Measurements from ENCODE around the gene ABCA1.
"Not testable (repeated sequence)": the region's sequence is repeated elsewhere in the genome, so short reads cannot be mapped to it uniquely, and the experiment has no call there.

Gene ABCA1

GRCh38 chr9:104872656-104873488 lies 55.1 kb downstream of the ABCA1 start:
- DNase-seq (ENCODE audit: low read depth in 3 of 3), result no peak

GRCh38 chr9:104871961-104872527 lies 55.9 kb downstream of the ABCA1 start:
- no peak for DNase-seq (ENCODE audit: low read depth in 3 of 3)

- no peak for DNase-seq (ENCODE audit: low read depth in 3 of 3)
These were observed 58.1 kb downstream of the ABCA1 start for GRCh38 chr9:104869811-104870210.

GRCh38 chr9:104868687-104869404 lies 59.1 kb downstream of the ABCA1 start:
- no peak for DNase-seq (ENCODE audit: low read depth in 3 of 3)

GRCh38 chr9:104868303-104868686 lies 59.7 kb downstream of the ABCA1 start:
- no peak for DNase-seq (ENCODE audit: low read depth in 3 of 3)

GRCh38 chr9:104866191-104866590 lies 61.8 kb downstream of the ABCA1 start:
- no peak for DNase-seq (ENCODE audit: low read depth in 3 of 3)

GRCh38 chr9:104864675-104865104 lies 63.3 kb downstream of the ABCA1 start:
- DNase-seq (ENCODE audit: low read depth in 3 of 3), result no peak

GRCh38 chr9:104863180-104863883 lies 64.6 kb downstream of the ABCA1 start:
- DNase-seq (ENCODE audit: low read depth in 3 of 3), result peak in 2 of 3 experiments; percentile 3 to 30

- no peak for DNase-seq (ENCODE audit: low read depth in 3 of 3)
These were observed 66.6 kb downstream of the ABCA1 start for GRCh38 chr9:104861397-104861796.

- no peak for DNase-seq (ENCODE audit: low read depth in 3 of 3)
These were observed 67.7 kb downstream of the ABCA1 start for GRCh38 chr9:104860263-104860662.

GRCh38 chr9:104858846-104859245 lies 69.1 kb downstream of the ABCA1 start:
- no peak for DNase-seq (ENCODE audit: low read depth in 3 of 3)

- DNase-seq (ENCODE audit: low read depth in 3 of 3), result no peak
These were observed 69.7 kb downstream of the ABCA1 start for GRCh38 chr9:104858271-104858670.

GRCh38 chr9:104856413-104856941 lies 71.5 kb downstream of the ABCA1 start:
- no peak for DNase-seq (ENCODE audit: low read depth in 3 of 3)

- no peak for DNase-seq (ENCODE audit: low read depth in 3 of 3)
These were observed 72.1 kb downstream of the ABCA1 start for GRCh38 chr9:104855807-104856206.

GRCh38 chr9:104855258-104855657 lies 72.7 kb downstream of the ABCA1 start:
- DNase-seq (ENCODE audit: low read depth in 3 of 3), result not testable (repeated sequence)

- no peak for DNase-seq (ENCODE audit: low read depth in 3 of 3)
These were observed 73.3 kb downstream of the ABCA1 start for GRCh38 chr9:104854613-104855012.

- no peak for DNase-seq (ENCODE audit: low read depth in 3 of 3)
These were observed 74.3 kb downstream of the ABCA1 start for GRCh38 chr9:104853683-104854082.

GRCh38 chr9:104853159-104853558 lies 74.8 kb downstream of the ABCA1 start:
- DNase-seq (ENCODE audit: low read depth in 3 of 3), result no peak

- DNase-seq (ENCODE audit: low read depth in 3 of 3), result no peak
These were observed 76.4 kb downstream of the ABCA1 start for GRCh38 chr9:104851546-104851920.

- DNase-seq (ENCODE audit: low read depth in 3 of 3), result no peak
These were observed 77.0 kb downstream of the ABCA1 start for GRCh38 chr9:104850786-104851545.

GRCh38 chr9:104849023-104849422 lies 78.9 kb downstream of the ABCA1 start:
- DNase-seq (ENCODE audit: low read depth in 3 of 3), result no peak
